NCI-H345 treated with DMSO at 0.1 percent for 48 hours (cell line): ENCODE results near the gene DNMT1.

Source experiments
- DNase-seq: peaks from one replicate; lab custom pipeline; 2025; ENCODE audit not compliant: unreplicated experiment; lab: John Stamatoyannopoulos, UW

Gene DNMT1

GRCh38 chr19:10100163-10100785, 94.5 kb downstream of the DNMT1 start:
- no peak for DNase-seq

GRCh38 chr19:10096615-10096963, 98.2 kb downstream of the DNMT1 start:
- no peak for DNase-seq

- peak; percentile 74 for DNase-seq
Measured at GRCh38 chr19:10095948-10096614, 98.7 kb downstream of the DNMT1 start.

- no peak for DNase-seq
Measured at GRCh38 chr19:10095622-10095947, 99.2 kb downstream of the DNMT1 start.

- DNase-seq, result no peak
Measured at GRCh38 chr19:10093295-10094186, 101.2 kb downstream of the DNMT1 start.

GRCh38 chr19:10092648-10093294, 102.0 kb downstream of the DNMT1 start:
- DNase-seq, result no peak

- DNase-seq, result no peak
Measured at GRCh38 chr19:10091895-10092641, 102.7 kb downstream of the DNMT1 start.

GRCh38 chr19:10091370-10091687, 103.4 kb downstream of the DNMT1 start:
- no peak for DNase-seq

GRCh38 chr19:10089801-10090375, 104.9 kb downstream of the DNMT1 start:
- DNase-seq, result no peak

GRCh38 chr19:10088949-10089554, 105.7 kb downstream of the DNMT1 start:
- no peak for DNase-seq

- no peak for DNase-seq
Measured at GRCh38 chr19:10087296-10088061, 107.3 kb downstream of the DNMT1 start.

GRCh38 chr19:10086591-10087192, 108.1 kb downstream of the DNMT1 start:
- DNase-seq, result no peak

- DNase-seq, result no peak
Measured at GRCh38 chr19:10085641-10086590, 108.8 kb downstream of the DNMT1 start, which contains the start of gene SHFL. Gene SHFL (plus strand): TSS chr19:10086317. CDS start chr19:10086428, 111 bp downstream.

- DNase-seq, result no peak
Measured at GRCh38 chr19:10084803-10085202, 110.0 kb downstream of the DNMT1 start.

GRCh38 chr19:10083911-10084310, 110.8 kb downstream of the DNMT1 start:
- DNase-seq, result no peak
